HepG2 (cell line): ENCODE measurements around the gene IQGAP3. TPM values are rescaled to one million over a fixed set of nuclear protein-coding genes. Genes with fewer than 3 reads are reported as not detected.
A peak's percentile ranks its signal among the peaks of the same experiment; 100 is the strongest.

Experiments
- ESRRA ChIP-seq: sonication (generic); formaldehyde crosslinking; IDR thresholded peaks from 2 replicates; pipeline ENCODE4 v1.5.1; 2020; ENCODE audit warnings: mild to moderate bottlenecking, low read depth, missing genetic modification reagents
- GATAD2A ChIP-seq: IDR thresholded peaks from 2 replicates; pipeline ENCODE4 v1.6.1; 2016
- KDM1A ChIP-seq: IDR thresholded peaks from 2 replicates; pipeline ENCODE4 v1.6.1; 2016; ENCODE audit warnings: missing compliant biosample characterization
- KDM4B ChIP-seq: sonication (generic); formaldehyde crosslinking; IDR thresholded peaks from 2 replicates; pipeline ENCODE4 v1.4.0; 2020; ENCODE audit warnings: missing genetic modification reagents
- KDM5A ChIP-seq: fragments of 200-600 bp; sonication (generic); IDR thresholded peaks from 2 replicates; pipeline ENCODE4 v1.7.0; 2018; ENCODE audit warnings: antibody characterized with exemption, mild to moderate bottlenecking, low read length, borderline replicate concordance
- KLF12 ChIP-seq: sonication (generic); formaldehyde crosslinking; IDR thresholded peaks from 2 replicates; pipeline ENCODE4 v1.4.0; 2020; ENCODE audit warnings: missing genetic modification reagents, borderline replicate concordance
- TSC22D2 ChIP-seq: sonication (generic); formaldehyde crosslinking; IDR thresholded peaks from 2 replicates; pipeline ENCODE4 v1.5.1; 2020; ENCODE audit warnings: missing genetic modification reagents, mild to moderate bottlenecking, borderline replicate concordance
- UBTF ChIP-seq: sonication (generic); formaldehyde crosslinking; IDR thresholded peaks from 2 replicates; pipeline ENCODE4 v1.4.0; 2020; ENCODE audit warnings: mild to moderate bottlenecking, missing genetic modification reagents
- ZNF17 ChIP-seq: sonication (generic); formaldehyde crosslinking; IDR thresholded peaks from 2 replicates; pipeline ENCODE4 v1.5.0; 2020; ENCODE audit warnings: mild to moderate bottlenecking, missing genetic modification reagents
- ZNF414 ChIP-seq: sonication (generic); formaldehyde crosslinking; IDR thresholded peaks from 2 replicates; pipeline ENCODE4 v1.5.0; 2020; ENCODE audit warnings: missing genetic modification reagents
- ZNF550 ChIP-seq: sonication (generic); formaldehyde crosslinking; IDR thresholded peaks from 2 replicates; pipeline ENCODE4 v1.4.0; 2020; ENCODE audit warnings: mild to moderate bottlenecking, missing genetic modification reagents, borderline replicate concordance
- ZZZ3 ChIP-seq: sonication (generic); formaldehyde crosslinking; IDR thresholded peaks from 2 replicates; pipeline ENCODE4 v1.4.0; 2020; ENCODE audit warnings: missing genetic modification reagents, mild to moderate bottlenecking, borderline replicate concordance
- polyA plus RNA-seq, 8 experiments: library from polyadenylated mRNA; depleted of rRNA in 3 of 8; stranded (reverse) in 7 of 8; unstranded in 1 of 8; fragments of >200 nt; fragmentation: Illumina TruSeq in 4 of 8; extraction: Trizol in 4 of 8; gene quantifications; 2 replicates each; pipeline versions ENCODE4 v1.2.1 to v1.2.3, GENCODE V29; 2011 to 2016; ENCODE audit warnings: low read depth in 4 of 8, missing spikeins in 1 of 8, mixed read lengths in 1 of 8; ENCODE audit not compliant: insufficient read depth in 1 of 8
- total RNA-seq, 5 experiments: library from RNA; depleted of rRNA; stranded (reverse); fragments of >200 nt; fragmentation: Illumina TruSeq; extraction: Trizol; gene quantifications; 2 replicates each; pipeline ENCODE4 v1.2.3, GENCODE V29; 2016; ENCODE audit warnings: low read depth in 1 of 5
- TF ChIP-seq, protein P1 (sequence below): sonication (generic); formaldehyde crosslinking; IDR thresholded peaks from 2 replicates; pipeline ENCODE4 v1.4.0; 2020; ENCODE audit warnings: mild to moderate bottlenecking, low read depth, missing genetic modification reagents
- TF ChIP-seq, protein P2 (sequence below): sonication (generic); formaldehyde crosslinking; IDR thresholded peaks from 2 replicates; pipeline ENCODE4 v1.8.0; 2022; ENCODE audit warnings: missing genetic modification reagents, mild to moderate bottlenecking, moderate library complexity, borderline replicate concordance
- TF ChIP-seq, protein P3 (sequence below): sonication (generic); formaldehyde crosslinking; IDR thresholded peaks from 2 replicates; pipeline ENCODE4 v1.4.0; 2020; ENCODE audit warnings: missing genetic modification reagents

IQGAP3 gene
- total and polyA plus RNA-seq, 2 of the 13 experiments (the other 11 are each of a cell fraction or from before 2014, with no cell fraction given) = 13.5 to 14.1 TPM

- TF ChIP-seq UBTF (peak; percentile 60), KLF12 (CRISPR knock-in tag) (no peak), ESRRA (CRISPR knock-in tag) (no peak), ZNF550 (CRISPR knock-in tag) (no peak), ZZZ3 (CRISPR knock-in tag) (peak; percentile 29; the same call in 1 of the 2 replicates), GATAD2A (peak; percentile 63), KDM5A (peak; percentile 88; the same call in 1 of the 2 replicates), TSC22D2 (no peak), KDM1A (CRISPR knock-in tag) (no peak), ZNF414 (CRISPR knock-in tag) (0 out of 2 replicates have a peak, but pooled peaks have one; percentile 47), ZNF17 (CRISPR knock-in tag) (no peak), KDM4B (CRISPR knock-in tag) (no peak; the same call in 1 of the 2 replicates)
- TF ChIP-seq, protein P1, sequence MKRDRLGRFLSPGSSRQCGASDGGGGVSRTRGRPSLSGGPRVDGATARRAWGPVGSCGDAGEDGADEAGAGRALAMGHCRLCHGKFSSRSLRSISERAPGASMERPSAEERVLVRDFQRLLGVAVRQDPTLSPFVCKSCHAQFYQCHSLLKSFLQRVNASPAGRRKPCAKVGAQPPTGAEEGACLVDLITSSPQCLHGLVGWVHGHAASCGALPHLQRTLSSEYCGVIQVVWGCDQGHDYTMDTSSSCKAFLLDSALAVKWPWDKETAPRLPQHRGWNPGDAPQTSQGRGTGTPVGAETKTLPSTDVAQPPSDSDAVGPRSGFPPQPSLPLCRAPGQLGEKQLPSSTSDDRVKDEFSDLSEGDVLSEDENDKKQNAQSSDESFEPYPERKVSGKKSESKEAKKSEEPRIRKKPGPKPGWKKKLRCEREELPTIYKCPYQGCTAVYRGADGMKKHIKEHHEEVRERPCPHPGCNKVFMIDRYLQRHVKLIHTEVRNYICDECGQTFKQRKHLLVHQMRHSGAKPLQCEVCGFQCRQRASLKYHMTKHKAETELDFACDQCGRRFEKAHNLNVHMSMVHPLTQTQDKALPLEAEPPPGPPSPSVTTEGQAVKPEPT (CRISPR knock-in tag) = peak; percentile 79; the same call in 1 of the 2 replicates
- TF ChIP-seq, protein P2, sequence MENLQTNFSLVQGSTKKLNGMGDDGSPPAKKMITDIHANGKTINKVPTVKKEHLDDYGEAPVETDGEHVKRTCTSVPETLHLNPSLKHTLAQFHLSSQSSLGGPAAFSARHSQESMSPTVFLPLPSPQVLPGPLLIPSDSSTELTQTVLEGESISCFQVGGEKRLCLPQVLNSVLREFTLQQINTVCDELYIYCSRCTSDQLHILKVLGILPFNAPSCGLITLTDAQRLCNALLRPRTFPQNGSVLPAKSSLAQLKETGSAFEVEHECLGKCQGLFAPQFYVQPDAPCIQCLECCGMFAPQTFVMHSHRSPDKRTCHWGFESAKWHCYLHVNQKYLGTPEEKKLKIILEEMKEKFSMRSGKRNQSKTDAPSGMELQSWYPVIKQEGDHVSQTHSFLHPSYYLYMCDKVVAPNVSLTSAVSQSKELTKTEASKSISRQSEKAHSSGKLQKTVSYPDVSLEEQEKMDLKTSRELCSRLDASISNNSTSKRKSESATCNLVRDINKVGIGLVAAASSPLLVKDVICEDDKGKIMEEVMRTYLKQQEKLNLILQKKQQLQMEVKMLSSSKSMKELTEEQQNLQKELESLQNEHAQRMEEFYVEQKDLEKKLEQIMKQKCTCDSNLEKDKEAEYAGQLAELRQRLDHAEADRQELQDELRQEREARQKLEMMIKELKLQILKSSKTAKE (CRISPR knock-in tag) = no peak
- TF ChIP-seq, protein P3, sequence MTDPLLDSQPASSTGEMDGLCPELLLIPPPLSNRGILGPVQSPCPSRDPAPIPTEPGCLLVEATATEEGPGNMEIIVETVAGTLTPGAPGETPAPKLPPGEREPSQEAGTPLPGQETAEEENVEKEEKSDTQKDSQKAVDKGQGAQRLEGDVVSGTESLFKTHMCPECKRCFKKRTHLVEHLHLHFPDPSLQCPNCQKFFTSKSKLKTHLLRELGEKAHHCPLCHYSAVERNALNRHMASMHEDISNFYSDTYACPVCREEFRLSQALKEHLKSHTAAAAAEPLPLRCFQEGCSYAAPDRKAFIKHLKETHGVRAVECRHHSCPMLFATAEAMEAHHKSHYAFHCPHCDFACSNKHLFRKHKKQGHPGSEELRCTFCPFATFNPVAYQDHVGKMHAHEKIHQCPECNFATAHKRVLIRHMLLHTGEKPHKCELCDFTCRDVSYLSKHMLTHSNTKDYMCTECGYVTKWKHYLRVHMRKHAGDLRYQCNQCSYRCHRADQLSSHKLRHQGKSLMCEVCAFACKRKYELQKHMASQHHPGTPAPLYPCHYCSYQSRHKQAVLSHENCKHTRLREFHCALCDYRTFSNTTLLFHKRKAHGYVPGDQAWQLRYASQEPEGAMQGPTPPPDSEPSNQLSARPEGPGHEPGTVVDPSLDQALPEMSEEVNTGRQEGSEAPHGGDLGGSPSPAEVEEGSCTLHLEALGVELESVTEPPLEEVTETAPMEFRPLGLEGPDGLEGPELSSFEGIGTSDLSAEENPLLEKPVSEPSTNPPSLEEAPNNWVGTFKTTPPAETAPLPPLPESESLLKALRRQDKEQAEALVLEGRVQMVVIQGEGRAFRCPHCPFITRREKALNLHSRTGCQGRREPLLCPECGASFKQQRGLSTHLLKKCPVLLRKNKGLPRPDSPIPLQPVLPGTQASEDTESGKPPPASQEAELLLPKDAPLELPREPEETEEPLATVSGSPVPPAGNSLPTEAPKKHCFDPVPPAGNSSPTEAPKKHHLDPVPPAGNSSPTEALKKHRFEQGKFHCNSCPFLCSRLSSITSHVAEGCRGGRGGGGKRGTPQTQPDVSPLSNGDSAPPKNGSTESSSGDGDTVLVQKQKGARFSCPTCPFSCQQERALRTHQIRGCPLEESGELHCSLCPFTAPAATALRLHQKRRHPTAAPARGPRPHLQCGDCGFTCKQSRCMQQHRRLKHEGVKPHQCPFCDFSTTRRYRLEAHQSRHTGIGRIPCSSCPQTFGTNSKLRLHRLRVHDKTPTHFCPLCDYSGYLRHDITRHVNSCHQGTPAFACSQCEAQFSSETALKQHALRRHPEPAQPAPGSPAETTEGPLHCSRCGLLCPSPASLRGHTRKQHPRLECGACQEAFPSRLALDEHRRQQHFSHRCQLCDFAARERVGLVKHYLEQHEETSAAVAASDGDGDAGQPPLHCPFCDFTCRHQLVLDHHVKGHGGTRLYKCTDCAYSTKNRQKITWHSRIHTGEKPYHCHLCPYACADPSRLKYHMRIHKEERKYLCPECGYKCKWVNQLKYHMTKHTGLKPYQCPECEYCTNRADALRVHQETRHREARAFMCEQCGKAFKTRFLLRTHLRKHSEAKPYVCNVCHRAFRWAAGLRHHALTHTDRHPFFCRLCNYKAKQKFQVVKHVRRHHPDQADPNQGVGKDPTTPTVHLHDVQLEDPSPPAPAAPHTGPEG (CRISPR knock-in tag) = no peak
These were observed 28.9 kb upstream of the IQGAP3 start, which contains the start of gene GPATCH4 (continued) for GRCh38 chr1:156601122-156601830.
